Choroid plexus epithelial cell (primary cell): ENCODE results near the gene HIP1R.

Experiments
- DNase-seq: peaks from one replicate; pipeline ENCODE4 v3.0.0-alpha.2; 2010; ENCODE audit warnings: low read depth
- H3K4me3 ChIP-seq: 2 replicates; pipeline ENCODE4 v1.5.1; 2011; ENCODE audit warnings: low read depth, mild to moderate bottlenecking, control low read depth, low read length, moderate library complexity
- TF ChIP-seq, protein P1 (sequence below): conservative IDR thresholded peaks from 2 replicates; pipeline ENCODE4 v1.5.1; 2011; ENCODE audit warnings: low read depth, mild to moderate bottlenecking, control low read depth, inconsistent platforms, low read length, moderate library complexity

The HIP1R gene

GRCh38 chr12:122859303-122860039, 24.2 kb downstream of the HIP1R start:
- no peak overlapping the region for H3K4me3 ChIP-seq
- DNase-seq = no peak
- TF ChIP-seq, protein P1, sequence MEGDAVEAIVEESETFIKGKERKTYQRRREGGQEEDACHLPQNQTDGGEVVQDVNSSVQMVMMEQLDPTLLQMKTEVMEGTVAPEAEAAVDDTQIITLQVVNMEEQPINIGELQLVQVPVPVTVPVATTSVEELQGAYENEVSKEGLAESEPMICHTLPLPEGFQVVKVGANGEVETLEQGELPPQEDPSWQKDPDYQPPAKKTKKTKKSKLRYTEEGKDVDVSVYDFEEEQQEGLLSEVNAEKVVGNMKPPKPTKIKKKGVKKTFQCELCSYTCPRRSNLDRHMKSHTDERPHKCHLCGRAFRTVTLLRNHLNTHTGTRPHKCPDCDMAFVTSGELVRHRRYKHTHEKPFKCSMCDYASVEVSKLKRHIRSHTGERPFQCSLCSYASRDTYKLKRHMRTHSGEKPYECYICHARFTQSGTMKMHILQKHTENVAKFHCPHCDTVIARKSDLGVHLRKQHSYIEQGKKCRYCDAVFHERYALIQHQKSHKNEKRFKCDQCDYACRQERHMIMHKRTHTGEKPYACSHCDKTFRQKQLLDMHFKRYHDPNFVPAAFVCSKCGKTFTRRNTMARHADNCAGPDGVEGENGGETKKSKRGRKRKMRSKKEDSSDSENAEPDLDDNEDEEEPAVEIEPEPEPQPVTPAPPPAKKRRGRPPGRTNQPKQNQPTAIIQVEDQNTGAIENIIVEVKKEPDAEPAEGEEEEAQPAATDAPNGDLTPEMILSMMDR = no peak

DNA sequence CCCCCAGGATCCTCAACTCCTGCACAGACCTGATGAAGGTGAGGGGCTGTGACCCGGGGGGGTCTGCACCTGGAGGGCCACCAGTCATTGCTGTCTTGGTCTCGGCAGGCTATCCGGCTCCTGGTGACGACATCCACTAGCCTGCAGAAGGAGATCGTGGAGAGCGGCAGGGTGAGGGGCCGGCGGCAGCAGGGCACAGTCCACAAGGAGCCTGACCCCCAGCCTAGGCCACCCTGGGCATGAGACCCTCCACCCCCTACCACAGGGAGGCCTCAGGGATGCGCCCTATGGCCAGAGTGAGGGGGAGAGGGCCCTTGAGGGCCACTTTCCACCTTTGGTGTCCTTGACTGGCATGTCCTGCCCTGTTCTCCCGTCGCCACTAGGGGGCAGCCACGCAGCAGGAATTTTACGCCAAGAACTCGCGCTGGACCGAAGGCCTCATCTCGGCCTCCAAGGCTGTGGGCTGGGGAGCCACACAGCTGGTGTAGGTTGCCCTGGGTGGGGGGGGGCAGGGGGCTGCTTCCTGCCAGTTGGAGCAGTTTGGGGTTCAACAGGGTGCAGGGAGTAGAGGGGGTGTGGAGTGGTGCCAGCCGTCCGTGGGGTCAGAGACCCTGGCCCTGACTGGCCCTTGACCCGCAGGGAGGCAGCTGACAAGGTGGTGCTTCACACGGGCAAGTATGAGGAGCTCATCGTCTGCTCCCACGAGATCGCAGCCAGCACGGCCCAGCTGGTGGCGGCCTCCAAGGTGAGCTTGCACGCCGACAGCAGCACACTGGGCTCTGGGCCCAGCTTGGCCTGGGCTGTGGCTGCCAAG, 25.0 kb downstream of the HIP1R start:
- no peak overlapping the region for H3K4me3 ChIP-seq
- TF ChIP-seq, protein P1 = peak; percentile 87
- peak; percentile 87 for DNase-seq

GRCh38 chr12:122860854-122861586, 25.8 kb downstream of the HIP1R start:
- no peak overlapping the region for H3K4me3 ChIP-seq
- TF ChIP-seq, protein P1 = no peak
- DNase-seq = no peak

GRCh38 chr12:122861587-122861970, 26.3 kb downstream of the HIP1R start:
- DNase-seq = no peak
- TF ChIP-seq, protein P1 = no peak
- no peak overlapping the region for H3K4me3 ChIP-seq

GRCh38 chr12:122862110-122862634, 26.9 kb downstream of the HIP1R start:
- H3K4me3 ChIP-seq = no peak overlapping the region
- TF ChIP-seq, protein P1 = no peak
- no peak for DNase-seq

DNA sequence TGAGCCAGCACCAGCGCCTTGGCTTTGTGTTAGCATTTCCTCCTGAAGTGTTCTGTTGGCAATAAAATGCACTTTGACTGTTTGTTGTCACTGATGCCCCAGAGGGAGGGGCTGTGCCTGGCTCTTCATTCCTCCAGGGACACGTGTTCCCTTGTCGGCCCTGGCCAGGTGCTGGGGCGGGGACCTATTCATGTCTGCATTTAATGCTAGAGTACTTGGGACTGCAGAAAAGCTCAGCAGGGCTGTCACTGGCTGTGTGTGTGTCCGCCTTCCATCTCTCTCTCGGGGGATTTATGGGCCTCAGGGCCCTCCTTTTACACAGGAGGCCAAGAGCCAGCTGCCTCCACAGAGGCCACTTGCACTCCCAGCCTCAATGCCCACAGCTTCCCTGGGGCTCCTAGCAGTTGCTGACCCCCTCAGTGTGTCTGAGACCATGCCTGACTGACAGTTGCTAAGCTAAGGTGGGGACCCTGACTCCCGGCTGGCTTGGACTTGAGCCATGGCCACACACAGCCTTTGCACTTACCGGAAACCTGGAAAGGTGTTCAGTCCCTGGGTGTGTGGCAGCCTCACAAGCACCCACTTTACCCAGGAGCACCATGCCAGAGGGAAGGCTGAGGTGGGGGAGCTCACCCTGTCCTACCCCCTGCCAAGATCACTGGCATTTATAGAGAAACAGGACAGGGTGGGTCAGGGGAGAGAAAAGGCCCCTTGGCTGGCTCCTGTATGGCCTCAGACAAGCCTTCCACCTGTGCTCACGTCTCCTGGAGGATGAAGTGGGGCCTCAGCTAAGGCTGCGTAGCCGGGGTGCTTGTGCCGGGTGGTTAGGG, 27.8 kb downstream of the HIP1R start:
- no peak for DNase-seq
- TF ChIP-seq, protein P1 = no peak
- no peak overlapping the region for H3K4me3 ChIP-seq
